Vagina (tissue), 2 donors: Measurements from ENCODE around the gene TCEAL5.
"Not testable (repeated sequence)": the region's sequence is repeated elsewhere in the genome, so short reads cannot be mapped to it uniquely, and the experiment has no call there.

ENCODE experiments used
- CTCF ChIP-seq, 3 experiments: fragments of 450-650 bp in 2 of 3; fragments of 200-600 bp in 1 of 3; sonication (generic) in 1 of 3; IDR thresholded peaks; one replicate each; pipeline ENCODE4 v1.5.1; 2017 to 2019; ENCODE audit warnings: antibody characterized with exemption in 3 of 3, mild to moderate bottlenecking in 2 of 3, moderate library complexity in 2 of 3
- POLR2A ChIP-seq, 2 donors: fragments of 450-650 bp; IDR thresholded peaks; one replicate each; pipeline ENCODE4 v1.6.1; 2017; ENCODE audit warnings: antibody characterized with exemption in 2 of 2, mild to moderate bottlenecking in 2 of 2, moderate library complexity in 2 of 2
- POLR2AphosphoS5 ChIP-seq, 2 donors: sonication (generic); formaldehyde crosslinking; IDR thresholded peaks; one replicate each; pipeline ENCODE4 v1.9.0; 2017; ENCODE audit warnings: antibody characterized with exemption in 2 of 2, mild to moderate bottlenecking in 2 of 2, low read depth in 1 of 2; ENCODE audit not compliant: insufficient read depth in 1 of 2

- TF ChIP-seq CTCF (IDR thresholded peaks at IDR 0.05); POLR2AphosphoS5 (IDR thresholded peaks at IDR 0.05; ENCODE audit: insufficient read depth in 1 of 2, low read depth in 1 of 2); POLR2A (IDR thresholded peaks at IDR 0.05): not testable (repeated sequence)
Observed at GRCh38 chrX:103225918-103226317, 50.6 kb downstream of the TCEAL5 start.
